ENCODE measurements around the gene SYCE3. TPM values are rescaled to one million over a fixed set of nuclear protein-coding genes. Genes with fewer than 3 reads are reported as not detected.

SYCE3 gene
- total RNA-seq, 1 experiment from 2014 or later, result 1.3 TPM

DNA sequence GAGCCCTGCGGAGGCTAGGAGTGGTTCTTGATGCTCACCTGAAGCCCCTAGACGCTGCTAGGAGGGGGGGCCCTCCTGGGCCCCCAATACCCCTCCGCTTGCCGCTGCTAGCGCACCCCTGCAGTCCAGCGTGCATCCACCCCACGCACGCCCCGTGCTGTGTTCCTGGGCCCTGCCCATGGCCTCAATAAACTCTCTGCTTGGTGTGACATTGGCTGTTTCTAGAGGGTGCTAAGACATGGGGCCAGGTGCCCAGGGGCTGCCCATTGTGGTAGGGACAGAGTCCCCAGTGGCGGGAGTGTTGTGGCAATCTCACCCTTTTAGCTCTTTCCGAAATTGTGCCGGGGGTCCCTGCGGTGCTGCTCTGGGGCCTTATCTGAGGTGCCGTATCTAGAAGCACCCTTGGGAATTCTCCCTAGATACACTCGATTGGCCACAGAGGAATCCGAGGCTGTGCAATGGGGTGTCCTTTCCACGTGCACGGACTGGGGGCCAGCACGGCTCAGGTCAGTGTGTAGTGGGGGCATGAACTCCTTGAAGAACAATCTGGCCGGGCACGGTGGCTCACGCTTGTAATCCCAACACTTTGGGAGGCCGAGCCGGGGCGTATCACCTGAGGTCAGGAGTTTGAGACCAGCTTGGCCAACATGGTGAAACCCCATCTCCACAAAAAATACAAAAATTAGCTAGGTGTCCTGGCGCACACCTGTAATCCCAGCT lies 48.8 kb upstream of the SYCE3 start:
- TF ChIP-seq, protein P1, sequence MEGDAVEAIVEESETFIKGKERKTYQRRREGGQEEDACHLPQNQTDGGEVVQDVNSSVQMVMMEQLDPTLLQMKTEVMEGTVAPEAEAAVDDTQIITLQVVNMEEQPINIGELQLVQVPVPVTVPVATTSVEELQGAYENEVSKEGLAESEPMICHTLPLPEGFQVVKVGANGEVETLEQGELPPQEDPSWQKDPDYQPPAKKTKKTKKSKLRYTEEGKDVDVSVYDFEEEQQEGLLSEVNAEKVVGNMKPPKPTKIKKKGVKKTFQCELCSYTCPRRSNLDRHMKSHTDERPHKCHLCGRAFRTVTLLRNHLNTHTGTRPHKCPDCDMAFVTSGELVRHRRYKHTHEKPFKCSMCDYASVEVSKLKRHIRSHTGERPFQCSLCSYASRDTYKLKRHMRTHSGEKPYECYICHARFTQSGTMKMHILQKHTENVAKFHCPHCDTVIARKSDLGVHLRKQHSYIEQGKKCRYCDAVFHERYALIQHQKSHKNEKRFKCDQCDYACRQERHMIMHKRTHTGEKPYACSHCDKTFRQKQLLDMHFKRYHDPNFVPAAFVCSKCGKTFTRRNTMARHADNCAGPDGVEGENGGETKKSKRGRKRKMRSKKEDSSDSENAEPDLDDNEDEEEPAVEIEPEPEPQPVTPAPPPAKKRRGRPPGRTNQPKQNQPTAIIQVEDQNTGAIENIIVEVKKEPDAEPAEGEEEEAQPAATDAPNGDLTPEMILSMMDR (conservative IDR thresholded peaks at IDR 0.05; ENCODE audit: low read depth, low read length), result no peak
- TF ChIP-seq EZH2 (IDR thresholded peaks at IDR 0.05; ENCODE audit: low read length, unreplicated experiment) (no peak), EZH2phosphoT487 (IDR thresholded peaks at IDR 0.05; ENCODE audit: borderline replicate concordance, low read length) (no peak)

DNA sequence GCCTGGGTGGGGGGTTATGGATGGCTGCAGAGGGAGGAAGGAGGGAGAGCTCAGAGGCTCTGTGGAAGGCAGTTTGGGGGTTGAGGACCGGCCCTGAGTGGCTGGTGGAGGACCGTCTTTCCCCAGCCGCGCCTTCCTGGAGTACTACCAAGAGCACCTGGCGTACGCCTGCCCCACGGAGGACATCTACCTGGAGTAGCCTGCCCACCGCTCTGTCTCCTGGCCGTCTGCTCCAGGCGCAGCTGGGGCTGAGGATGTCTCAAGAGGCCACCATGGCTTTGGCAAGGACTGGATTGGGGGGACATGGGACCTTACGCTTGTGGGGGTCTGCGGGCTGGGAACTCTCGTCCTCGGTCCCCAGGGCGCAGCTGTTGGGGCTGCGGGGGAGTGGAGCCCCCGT lies 47.9 kb upstream of the SYCE3 start:
- Histone ChIP-seq H3K9me3 (ENCODE audit: low read length) (no peaks in the 10 kb centered on the region), H3K27me3 (ENCODE audit: low read length) (no peaks in the 10 kb centered on the region), H3K4me2 (ENCODE audit: low read length) (no peak overlapping the region), H3K4me1 (ENCODE audit: insufficient read depth, low read length) (no peaks in the 10 kb centered on the region), H2AFZ (ENCODE audit: low read length) (no peak overlapping the region), H3K4me3 (ENCODE audit: low read length) (no peak overlapping the region), H3K9ac (ENCODE audit: low read length) (no peak overlapping the region), H3K27ac (ENCODE audit: low read length) (no peak overlapping the region), H3K9me2 (replicated peaks; ENCODE audit: low read length) (no peaks in the 10 kb centered on the region), H3F3A (ENCODE audit: low read length, unreplicated experiment) (no peaks in the 10 kb centered on the region), H3K36me3 (ENCODE audit: low read depth, low read length) (no peaks in the 10 kb centered on the region), H3K79me2 (ENCODE audit: low read length) (no peaks in the 10 kb centered on the region), H4K20me1 (ENCODE audit: low read length) (no peaks in the 10 kb centered on the region)
- TF ChIP-seq EZH2 (IDR thresholded peaks at IDR 0.05; ENCODE audit: low read length, unreplicated experiment) (no peak), EZH2phosphoT487 (IDR thresholded peaks at IDR 0.05; ENCODE audit: borderline replicate concordance, low read length) (no peak)
- TF ChIP-seq, protein P1 (conservative IDR thresholded peaks at IDR 0.05; ENCODE audit: low read depth, low read length), result no peak
- POLR2A ChIA-PET (ENCODE audit: unreplicated experiment), result no interaction called here
- ATAC-seq (no peak), DNase-seq (no peak)
- CTCF ChIA-PET, result no interaction called here
- no TSS peak for BruUV-seq (replicated peaks)
- intact Hi-C loops (cut with micrococcal nuclease), result no loop called here

More for the DNA sequence above, 48.8 kb upstream of the SYCE3 start:
- DNase-seq (no peak), ATAC-seq (no peak)
- Histone ChIP-seq H3K9me2 (replicated peaks; ENCODE audit: low read length) (no peaks in the 10 kb centered on the region), H3K79me2 (ENCODE audit: low read length) (no peaks in the 10 kb centered on the region), H3K9ac (ENCODE audit: low read length) (no peak overlapping the region), H4K20me1 (ENCODE audit: low read length) (no peaks in the 10 kb centered on the region), H3K9me3 (ENCODE audit: low read length) (no peaks in the 10 kb centered on the region), H3K4me1 (ENCODE audit: insufficient read depth, low read length) (no peaks in the 10 kb centered on the region), H3K27ac (ENCODE audit: low read length) (no peak overlapping the region), H2AFZ (ENCODE audit: low read length) (no peak overlapping the region), H3K4me2 (ENCODE audit: low read length) (no peak overlapping the region), H3F3A (ENCODE audit: low read length, unreplicated experiment) (no peaks in the 10 kb centered on the region), H3K4me3 (ENCODE audit: low read length) (no peak overlapping the region), H3K27me3 (ENCODE audit: low read length) (no peaks in the 10 kb centered on the region), H3K36me3 (ENCODE audit: low read depth, low read length) (no peaks in the 10 kb centered on the region)
- POLR2A ChIA-PET (ENCODE audit: unreplicated experiment), result no interaction called here
- CTCF ChIA-PET, result no interaction called here
- no TSS peak for BruUV-seq (replicated peaks)
- intact Hi-C loops (cut with micrococcal nuclease), result no loop called here

DNA sequence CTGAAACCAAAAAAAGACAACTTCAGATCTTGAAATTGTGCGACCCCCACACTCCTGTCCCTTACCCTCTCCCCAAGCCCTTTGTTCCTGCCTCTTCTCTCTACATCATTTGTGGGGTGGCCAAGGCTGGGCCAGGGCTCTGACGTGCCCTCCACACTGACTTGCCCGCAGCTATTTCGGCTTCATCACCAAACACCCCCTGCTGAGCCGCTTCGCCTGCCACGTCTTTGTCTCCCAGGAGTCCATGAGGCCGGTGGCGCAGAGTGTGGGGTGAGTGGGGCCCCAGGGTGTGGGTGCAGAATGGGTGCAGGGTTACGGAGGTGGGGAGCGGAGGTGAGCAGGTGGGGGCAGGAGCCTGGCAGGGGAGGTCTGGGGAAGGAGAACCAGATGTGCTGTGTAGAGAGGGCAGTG lies 47.3 kb upstream of the SYCE3 start:
- no peak for ATAC-seq
- ChIA-PET POLR2A (ENCODE audit: unreplicated experiment) (no interaction called here), CTCF (no interaction called here)
- Histone ChIP-seq H3K9me2 (replicated peaks; ENCODE audit: low read length) (no peaks in the 10 kb centered on the region), H3K4me3 (ENCODE audit: low read length) (no peak overlapping the region), H3K27me3 (ENCODE audit: low read length) (no peaks in the 10 kb centered on the region), H3K9me3 (ENCODE audit: low read length) (no peaks in the 10 kb centered on the region), H3K9ac (ENCODE audit: low read length) (no peak overlapping the region), H3K4me2 (ENCODE audit: low read length) (no peak overlapping the region), H3K79me2 (ENCODE audit: low read length) (no peaks in the 10 kb centered on the region), H3F3A (ENCODE audit: low read length, unreplicated experiment) (no peaks in the 10 kb centered on the region), H4K20me1 (ENCODE audit: low read length) (no peaks in the 10 kb centered on the region), H2AFZ (ENCODE audit: low read length) (no peak overlapping the region), H3K27ac (ENCODE audit: low read length) (no peak overlapping the region), H3K4me1 (ENCODE audit: insufficient read depth, low read length) (no peaks in the 10 kb centered on the region), H3K36me3 (ENCODE audit: low read depth, low read length) (no peaks in the 10 kb centered on the region)
- TF ChIP-seq EZH2phosphoT487 (IDR thresholded peaks at IDR 0.05; ENCODE audit: borderline replicate concordance, low read length) (no peak), EZH2 (IDR thresholded peaks at IDR 0.05; ENCODE audit: low read length, unreplicated experiment) (no peak)
- TF ChIP-seq, protein P1 (conservative IDR thresholded peaks at IDR 0.05; ENCODE audit: low read depth, low read length), result no peak
- BruUV-seq (replicated peaks), result no TSS peak
- intact Hi-C loops (cut with micrococcal nuclease), result no loop called here
- no peak for DNase-seq
